ENCODE measurements around the gene OPHN1. TPM values are rescaled to one million over a fixed set of nuclear protein-coding genes. Genes with fewer than 3 reads are reported as not detected.

OPHN1 gene, protein sequence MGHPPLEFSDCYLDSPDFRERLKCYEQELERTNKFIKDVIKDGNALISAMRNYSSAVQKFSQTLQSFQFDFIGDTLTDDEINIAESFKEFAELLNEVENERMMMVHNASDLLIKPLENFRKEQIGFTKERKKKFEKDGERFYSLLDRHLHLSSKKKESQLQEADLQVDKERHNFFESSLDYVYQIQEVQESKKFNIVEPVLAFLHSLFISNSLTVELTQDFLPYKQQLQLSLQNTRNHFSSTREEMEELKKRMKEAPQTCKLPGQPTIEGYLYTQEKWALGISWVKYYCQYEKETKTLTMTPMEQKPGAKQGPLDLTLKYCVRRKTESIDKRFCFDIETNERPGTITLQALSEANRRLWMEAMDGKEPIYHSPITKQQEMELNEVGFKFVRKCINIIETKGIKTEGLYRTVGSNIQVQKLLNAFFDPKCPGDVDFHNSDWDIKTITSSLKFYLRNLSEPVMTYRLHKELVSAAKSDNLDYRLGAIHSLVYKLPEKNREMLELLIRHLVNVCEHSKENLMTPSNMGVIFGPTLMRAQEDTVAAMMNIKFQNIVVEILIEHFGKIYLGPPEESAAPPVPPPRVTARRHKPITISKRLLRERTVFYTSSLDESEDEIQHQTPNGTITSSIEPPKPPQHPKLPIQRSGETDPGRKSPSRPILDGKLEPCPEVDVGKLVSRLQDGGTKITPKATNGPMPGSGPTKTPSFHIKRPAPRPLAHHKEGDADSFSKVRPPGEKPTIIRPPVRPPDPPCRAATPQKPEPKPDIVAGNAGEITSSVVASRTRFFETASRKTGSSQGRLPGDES
- total RNA-seq = under 1 TPM in 1 of 2 experiments, not detected in 1; 0.04 TPM

DNA sequence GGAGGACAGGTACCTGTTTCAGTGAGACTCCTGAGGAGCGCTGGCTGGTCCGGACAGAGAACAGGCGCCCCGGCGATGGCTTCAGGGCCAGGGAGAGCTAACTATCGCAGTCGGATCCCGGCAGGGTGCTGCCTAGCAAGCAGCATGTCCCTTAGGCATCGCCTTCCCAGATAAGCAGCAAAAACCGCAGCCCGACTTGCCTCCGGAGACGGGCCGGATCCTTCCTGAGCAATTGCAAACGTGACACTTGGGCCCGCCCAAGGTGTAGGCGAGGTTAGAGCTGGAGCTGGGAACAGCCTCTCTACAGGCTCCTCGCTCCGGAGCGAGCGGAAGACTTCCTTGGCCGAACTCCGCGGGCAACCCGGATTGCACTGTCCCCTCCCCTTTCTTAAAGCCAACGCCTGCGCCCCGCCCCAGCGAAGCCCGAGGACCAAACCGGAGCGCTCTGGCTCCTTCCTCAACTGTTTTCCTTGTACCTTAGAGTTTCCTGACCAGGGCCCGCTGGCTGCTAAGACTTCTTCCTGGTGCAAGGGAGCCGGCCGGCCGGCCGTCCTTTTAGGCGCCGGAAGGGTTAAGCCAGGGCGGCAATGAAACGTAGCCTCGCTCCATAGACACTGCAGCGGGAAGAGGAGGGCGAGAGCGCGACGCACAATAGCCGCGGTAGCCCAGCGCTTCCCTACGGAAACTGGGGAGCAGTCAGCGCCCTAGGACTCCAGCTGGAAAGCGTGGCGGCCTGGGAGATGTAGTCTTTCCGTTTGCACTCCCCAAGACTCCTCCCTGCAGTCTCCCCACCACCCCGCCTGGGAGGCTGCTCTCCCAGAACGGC is at the start of gene OPHN1:
Gene OPHN1, minus strand, starts transcription at position 341 of the 826 bp plus-strand sequence. CDS start 475 bp downstream, outside the sequence.
- TF ChIP-seq, protein P1, sequence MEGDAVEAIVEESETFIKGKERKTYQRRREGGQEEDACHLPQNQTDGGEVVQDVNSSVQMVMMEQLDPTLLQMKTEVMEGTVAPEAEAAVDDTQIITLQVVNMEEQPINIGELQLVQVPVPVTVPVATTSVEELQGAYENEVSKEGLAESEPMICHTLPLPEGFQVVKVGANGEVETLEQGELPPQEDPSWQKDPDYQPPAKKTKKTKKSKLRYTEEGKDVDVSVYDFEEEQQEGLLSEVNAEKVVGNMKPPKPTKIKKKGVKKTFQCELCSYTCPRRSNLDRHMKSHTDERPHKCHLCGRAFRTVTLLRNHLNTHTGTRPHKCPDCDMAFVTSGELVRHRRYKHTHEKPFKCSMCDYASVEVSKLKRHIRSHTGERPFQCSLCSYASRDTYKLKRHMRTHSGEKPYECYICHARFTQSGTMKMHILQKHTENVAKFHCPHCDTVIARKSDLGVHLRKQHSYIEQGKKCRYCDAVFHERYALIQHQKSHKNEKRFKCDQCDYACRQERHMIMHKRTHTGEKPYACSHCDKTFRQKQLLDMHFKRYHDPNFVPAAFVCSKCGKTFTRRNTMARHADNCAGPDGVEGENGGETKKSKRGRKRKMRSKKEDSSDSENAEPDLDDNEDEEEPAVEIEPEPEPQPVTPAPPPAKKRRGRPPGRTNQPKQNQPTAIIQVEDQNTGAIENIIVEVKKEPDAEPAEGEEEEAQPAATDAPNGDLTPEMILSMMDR (IDR thresholded peaks at IDR 0.05) = no peak

DNA sequence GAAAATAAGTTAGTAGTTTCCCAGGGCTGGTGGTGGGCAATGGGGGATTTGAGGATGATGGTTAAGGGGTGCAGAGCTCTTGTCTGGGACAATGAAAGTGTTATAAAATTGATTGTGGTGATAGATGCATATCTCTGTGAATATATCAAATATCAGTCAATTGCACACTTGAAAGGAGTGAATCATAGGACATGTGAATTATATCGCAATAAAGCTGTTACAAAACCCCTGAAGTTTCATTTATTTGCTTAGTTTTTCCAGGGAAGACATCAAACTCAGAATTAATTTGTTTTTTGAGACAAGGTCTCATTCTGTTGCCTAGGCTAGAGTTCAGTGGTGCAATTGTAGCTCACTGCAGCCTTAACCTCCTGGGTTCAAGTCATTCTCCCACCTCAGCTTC is 47.7 kb upstream of the OPHN1 start:
- H3K9me3 Mint-ChIP-seq = no peaks in the 10 kb centered on the region
- CTCF ChIA-PET = no interaction called here
- POLR2A ChIA-PET = no interaction called here
- TF ChIP-seq, protein P1 (IDR thresholded peaks at IDR 0.05) = no peak
- peaks cover 2% of the 10 kb centered on the region for H3K27me3 Mint-ChIP-seq
- no peak overlapping the region for H3K4me3 Mint-ChIP-seq
- DNase-seq = no peak
- H3K4me1 Mint-ChIP-seq (ENCODE audit: low read depth) = no peaks in the 10 kb centered on the region
- H3K27ac Mint-ChIP-seq = no peak overlapping the region
- intact Hi-C loops (cut with micrococcal nuclease) = no loop called here
- H3K36me3 Mint-ChIP-seq (ENCODE audit: low read depth) = no peaks in the 10 kb centered on the region
- ATAC-seq = no peak

More for the DNA sequence above, at the start of gene OPHN1:
- peaks cover 27% of the 10 kb centered on the region for H3K27me3 Mint-ChIP-seq
- CTCF ChIA-PET = interaction anchor here (1.1 kb wide), 1 partner anchor 237 kb away, joined by 3 read pairs; no protein-coding TSS in a partner anchor
- H3K36me3 Mint-ChIP-seq (ENCODE audit: low read depth) = no peaks in the 10 kb centered on the region
- H3K4me3 Mint-ChIP-seq = peak within 1 kb of the TSS; percentile 52
- no peaks in the 10 kb centered on the region for H3K4me1 Mint-ChIP-seq (ENCODE audit: low read depth)
- no peak for DNase-seq
- intact Hi-C loops (cut with micrococcal nuclease) = no loop called here
- POLR2A ChIA-PET = no interaction called here
- ATAC-seq = no peak
- H3K27ac Mint-ChIP-seq = no peak within 1 kb of the TSS
- H3K9me3 Mint-ChIP-seq = no peaks in the 10 kb centered on the region

DNA sequence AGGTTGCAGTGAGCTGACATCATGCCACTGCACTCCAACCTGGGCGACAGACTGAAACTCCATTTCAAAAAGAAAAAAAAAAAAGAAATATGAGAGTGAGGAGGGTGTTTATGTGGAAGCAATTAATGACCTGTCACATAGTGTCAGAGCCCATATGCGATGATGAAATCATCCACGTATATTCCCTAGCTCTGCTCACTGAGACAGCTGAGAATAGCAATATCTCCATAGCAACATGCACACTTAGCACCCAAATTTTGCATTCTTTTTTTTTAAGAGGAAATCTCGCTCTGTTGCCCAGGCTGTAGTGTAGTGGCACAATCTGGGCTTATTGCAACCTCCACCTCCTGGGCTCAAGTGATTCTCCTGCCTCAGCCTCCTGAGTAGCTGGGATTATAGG is 31.5 kb upstream of the OPHN1 start:
- CTCF ChIA-PET = interaction anchor here (1.5 kb wide), 1 partner anchor 268 kb away, joined by 7 read pairs; no protein-coding TSS in a partner anchor
- H3K9me3 Mint-ChIP-seq = no peaks in the 10 kb centered on the region
- H3K36me3 Mint-ChIP-seq (ENCODE audit: low read depth) = no peaks in the 10 kb centered on the region
- POLR2A ChIA-PET = no interaction called here
- TF ChIP-seq, protein P1 (IDR thresholded peaks at IDR 0.05) = no peak
- no peak for ATAC-seq
- H3K27me3 Mint-ChIP-seq = peaks cover 1% of the 10 kb centered on the region
- H3K4me1 Mint-ChIP-seq (ENCODE audit: low read depth) = no peaks in the 10 kb centered on the region
- H3K4me3 Mint-ChIP-seq = no peak overlapping the region
- intact Hi-C loops (cut with micrococcal nuclease) = no loop called here
- no peak for DNase-seq
- H3K27ac Mint-ChIP-seq = no peak overlapping the region

DNA sequence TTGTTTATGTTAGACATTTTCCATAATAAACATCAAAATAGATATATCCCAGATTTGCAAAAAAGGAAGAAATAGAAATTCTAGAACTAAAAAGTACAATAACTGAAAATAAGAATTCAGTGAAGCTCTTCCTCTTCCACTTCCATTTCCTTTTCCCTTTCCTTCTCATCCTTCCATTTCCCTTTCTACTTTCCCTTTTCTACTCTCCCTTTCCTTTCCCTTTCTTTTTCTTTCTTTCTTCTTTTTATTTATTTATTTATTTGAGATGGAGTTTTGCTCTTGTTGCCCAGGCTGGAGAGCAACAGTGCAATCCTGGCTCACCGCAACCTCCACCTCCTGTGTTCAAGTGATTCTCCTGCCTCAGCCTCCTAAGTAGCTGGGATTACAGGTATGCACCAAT is 30.6 kb upstream of the OPHN1 start:
- TF ChIP-seq, protein P1 (IDR thresholded peaks at IDR 0.05) = no peak
- Mint-ChIP-seq H3K9me3 (no peaks in the 10 kb centered on the region), H3K4me1 (ENCODE audit: low read depth) (no peaks in the 10 kb centered on the region), H3K27me3 (peaks cover 1% of the 10 kb centered on the region), H3K27ac (no peak overlapping the region), H3K4me3 (no peak overlapping the region), H3K36me3 (ENCODE audit: low read depth) (no peaks in the 10 kb centered on the region)
- DNase-seq (no peak), ATAC-seq (no peak)
- POLR2A ChIA-PET = no interaction called here
- intact Hi-C loops (cut with micrococcal nuclease) = loop anchor here (2.0 kb wide), 1 partner anchor 267 kb away; no protein-coding TSS in a partner anchor
- CTCF ChIA-PET = interaction anchor here (1.5 kb wide), 1 partner anchor 267 kb away, joined by 7 read pairs; no protein-coding TSS in a partner anchor
